Keratinocyte (primary cell): ENCODE data around the gene IGFBP5.

Source experiments
- EZH2 ChIP-seq: IDR thresholded peaks from one replicate; pipeline ENCODE4 v1.6.1; 2012; ENCODE audit warnings: inconsistent platforms, mild to moderate bottlenecking, low read length, moderate library complexity
- TF ChIP-seq, protein P1 (sequence below), 3 experiments: IDR thresholded peaks in 1 of 3; conservative IDR thresholded peaks in 1 of 3; optimal IDR thresholded peaks in 1 of 3; 2 replicates in 2 of 3; 3 replicates in 1 of 3; pipeline versions ENCODE3 to v1.5.1; 2011; ENCODE audit warnings: low read length in 3 of 3, mild to moderate bottlenecking in 3 of 3, moderate library complexity in 2 of 3, control low read depth in 1 of 3, inconsistent platforms in 1 of 3; ENCODE audit not compliant: insufficient read depth in 2 of 3; ENCODE audit errors: extremely low read depth in 1 of 3

DNA sequence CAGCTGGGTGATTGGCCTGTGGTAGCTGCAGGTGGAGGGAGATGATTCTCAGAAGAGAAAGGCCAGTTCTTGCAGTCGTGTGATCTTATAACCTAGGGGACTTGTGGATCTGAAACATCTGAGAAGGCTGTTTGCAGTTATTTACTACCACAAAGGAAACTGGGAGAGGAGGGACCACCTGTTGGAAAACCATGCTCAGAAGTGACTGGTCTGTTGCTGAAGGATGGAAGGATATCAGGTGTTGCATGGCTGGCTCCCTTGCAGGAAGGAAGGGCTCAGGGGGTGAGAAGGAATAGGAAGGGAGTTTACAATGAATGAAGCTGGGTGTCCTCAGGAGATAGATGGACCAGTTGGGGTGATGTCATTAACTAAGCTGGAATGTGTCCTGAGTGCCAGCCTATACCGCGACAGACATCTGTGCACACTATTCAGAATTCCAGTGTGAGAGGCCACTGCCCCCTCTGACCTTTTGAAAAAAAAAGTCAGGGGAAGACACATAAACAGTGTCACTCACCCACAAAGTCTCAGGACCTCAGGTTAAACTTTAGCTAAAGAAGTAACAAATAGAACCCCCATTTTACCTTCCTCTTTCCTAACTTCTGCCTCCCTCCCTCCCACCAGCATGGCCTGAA is 44.6 kb downstream of the IGFBP5 start:
- TF ChIP-seq, protein P1, sequence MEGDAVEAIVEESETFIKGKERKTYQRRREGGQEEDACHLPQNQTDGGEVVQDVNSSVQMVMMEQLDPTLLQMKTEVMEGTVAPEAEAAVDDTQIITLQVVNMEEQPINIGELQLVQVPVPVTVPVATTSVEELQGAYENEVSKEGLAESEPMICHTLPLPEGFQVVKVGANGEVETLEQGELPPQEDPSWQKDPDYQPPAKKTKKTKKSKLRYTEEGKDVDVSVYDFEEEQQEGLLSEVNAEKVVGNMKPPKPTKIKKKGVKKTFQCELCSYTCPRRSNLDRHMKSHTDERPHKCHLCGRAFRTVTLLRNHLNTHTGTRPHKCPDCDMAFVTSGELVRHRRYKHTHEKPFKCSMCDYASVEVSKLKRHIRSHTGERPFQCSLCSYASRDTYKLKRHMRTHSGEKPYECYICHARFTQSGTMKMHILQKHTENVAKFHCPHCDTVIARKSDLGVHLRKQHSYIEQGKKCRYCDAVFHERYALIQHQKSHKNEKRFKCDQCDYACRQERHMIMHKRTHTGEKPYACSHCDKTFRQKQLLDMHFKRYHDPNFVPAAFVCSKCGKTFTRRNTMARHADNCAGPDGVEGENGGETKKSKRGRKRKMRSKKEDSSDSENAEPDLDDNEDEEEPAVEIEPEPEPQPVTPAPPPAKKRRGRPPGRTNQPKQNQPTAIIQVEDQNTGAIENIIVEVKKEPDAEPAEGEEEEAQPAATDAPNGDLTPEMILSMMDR (optimal IDR thresholded peaks at IDR 0.05 in 1 of 3, IDR thresholded peaks at IDR 0.05 in 1 of 3, conservative IDR thresholded peaks at IDR 0.05 in 1 of 3; ENCODE audit: extremely low read depth in 1 of 3, insufficient read depth in 2 of 3, low read length in 3 of 3), result no peak
- no peak for TF ChIP-seq EZH2
